ENCODE data around the gene XXYLT1. TPM values are rescaled to one million over a fixed set of nuclear protein-coding genes. Genes with fewer than 3 reads are reported as not detected.

The XXYLT1 gene
- total and polyA plus RNA-seq, 2 of the 8 experiments (the other 6 are each of a cell fraction or from before 2014, with no cell fraction given): 18.9 to 23.8 TPM

DNA sequence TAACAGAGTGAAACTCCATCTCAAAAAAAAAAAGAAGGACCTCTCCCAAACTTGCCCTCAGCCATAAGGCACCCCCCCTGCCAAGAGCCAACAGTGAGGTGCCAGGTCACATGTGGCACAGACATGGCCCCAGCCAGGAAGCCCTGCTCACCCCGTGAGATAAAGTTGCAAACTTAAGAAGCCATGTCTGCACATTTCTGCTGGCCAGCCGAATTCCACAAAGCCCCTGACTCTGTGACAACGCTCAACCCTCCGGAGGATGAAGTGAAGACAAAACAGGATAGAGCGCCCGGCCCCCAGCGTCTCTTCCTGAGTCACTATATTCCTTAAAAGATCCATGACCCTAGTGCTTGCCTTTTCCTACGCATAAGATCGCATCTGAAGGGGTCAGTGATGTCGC lies 188.1 kb downstream of the XXYLT1 start (continued):
- TF ChIP-seq RNF2 (IDR thresholded peaks at IDR 0.05; ENCODE audit: borderline replicate concordance, low read depth, low read length, missing control alignments, poor library complexity, severe bottlenecking): no peak
